ENCODE measurements around the gene TSSK2. TPM values are rescaled to one million over a fixed set of nuclear protein-coding genes. Genes with fewer than 3 reads are reported as not detected.
A peak's percentile ranks its signal among the peaks of the same experiment; 100 is the strongest.

The TSSK2 gene
- total RNA-seq, 1 experiment from 2014 or later, result not detected

GRCh38 chr22:19113429-19113828 is 17.7 kb upstream of the TSSK2 start:
- no peak overlapping the region for H3K4me3 ChIP-seq
- H3K4me1 ChIP-seq, result no peaks in the 10 kb centered on the region
- H3K9me3 ChIP-seq (replicated peaks), result no peaks in the 10 kb centered on the region
- no peaks in the 10 kb centered on the region; the same call in none of the 2 replicates for H3K36me3 ChIP-seq
- no peaks in the 10 kb centered on the region for H3K27me3 ChIP-seq
- DNase-seq, result no peak
- H3K27ac ChIP-seq, result no peak overlapping the region

GRCh38 chr22:19114984-19115552 is 16.0 kb upstream of the TSSK2 start:
- Histone ChIP-seq H3K4me3 (no peak overlapping the region), H3K27me3 (no peaks in the 10 kb centered on the region), H3K27ac (no peak overlapping the region), H3K36me3 (no peaks in the 10 kb centered on the region; the same call in none of the 2 replicates), H3K9me3 (replicated peaks) (no peaks in the 10 kb centered on the region), H3K4me1 (no peaks in the 10 kb centered on the region)
- no peak for DNase-seq

DNA sequence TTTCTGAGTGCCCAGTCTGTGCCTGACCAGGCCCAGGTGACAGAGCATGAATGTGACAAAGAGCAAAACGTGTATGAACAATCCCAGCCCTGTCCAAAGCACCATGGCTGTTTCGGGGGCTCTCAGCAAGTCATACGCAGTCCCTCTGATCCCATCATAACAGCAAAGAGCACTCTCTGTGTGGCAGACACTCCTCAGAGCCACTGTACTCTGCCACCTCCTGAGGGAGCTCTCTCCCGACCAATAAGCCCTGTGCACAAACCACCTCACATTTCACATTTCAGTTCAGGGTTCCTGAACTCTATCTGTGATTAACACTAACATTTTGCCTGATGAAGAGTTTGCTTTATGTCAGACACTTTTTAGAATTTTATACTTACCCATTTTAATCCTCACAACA is 15.5 kb upstream of the TSSK2 start:
- no peaks in the 10 kb centered on the region for H3K27me3 ChIP-seq
- H3K36me3 ChIP-seq, result no peaks in the 10 kb centered on the region; the same call in none of the 2 replicates
- no peaks in the 10 kb centered on the region; the same call in 1 of the 2 replicates for H3K4me1 ChIP-seq
- DNase-seq, result no peak
- no peaks in the 10 kb centered on the region for H3K9me3 ChIP-seq (replicated peaks)
- no peak overlapping the region for H3K4me3 ChIP-seq
- H3K27ac ChIP-seq, result no peak overlapping the region

DNA sequence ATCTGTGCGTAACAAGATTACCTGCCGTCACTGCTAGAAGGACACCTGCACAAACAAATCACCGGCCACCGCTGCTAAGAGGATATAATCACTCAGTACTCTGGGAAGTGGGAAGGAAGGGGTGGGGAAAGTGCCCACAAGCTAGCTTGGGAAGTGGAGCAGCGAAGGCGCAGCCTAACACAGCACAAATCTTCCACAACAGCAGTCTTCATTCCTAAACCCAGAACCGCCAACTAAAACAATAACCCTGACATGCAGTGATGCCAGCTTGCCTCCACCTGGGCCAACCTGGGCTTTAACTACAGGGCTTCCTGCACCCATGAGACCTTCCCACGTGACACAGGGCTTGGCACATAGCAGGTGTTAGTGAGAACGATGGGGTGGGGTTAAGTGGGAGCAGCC is 14.0 kb upstream of the TSSK2 start:
- H3K4me1 ChIP-seq, result peaks cover 3% of the 10 kb centered on the region; the same call in 1 of the 2 replicates
- H3K27ac ChIP-seq, result no peak overlapping the region
- H3K36me3 ChIP-seq, result no peaks in the 10 kb centered on the region; the same call in none of the 2 replicates
- no peaks in the 10 kb centered on the region for H3K9me3 ChIP-seq (replicated peaks)
- H3K4me3 ChIP-seq, result no peak overlapping the region
- no peak for DNase-seq
- no peaks in the 10 kb centered on the region for H3K27me3 ChIP-seq

GRCh38 chr22:19118329-19118880 is 12.7 kb upstream of the TSSK2 start:
- H3K4me3 ChIP-seq, result no peak overlapping the region
- no peaks in the 10 kb centered on the region for H3K27me3 ChIP-seq
- no peak overlapping the region for H3K27ac ChIP-seq
- H3K36me3 ChIP-seq, result no peaks in the 10 kb centered on the region; the same call in 1 of the 2 replicates
- H3K9me3 ChIP-seq (replicated peaks), result no peaks in the 10 kb centered on the region
- peaks cover 3% of the 10 kb centered on the region; the same call in 1 of the 2 replicates for H3K4me1 ChIP-seq
- DNase-seq, result no peak

DNA sequence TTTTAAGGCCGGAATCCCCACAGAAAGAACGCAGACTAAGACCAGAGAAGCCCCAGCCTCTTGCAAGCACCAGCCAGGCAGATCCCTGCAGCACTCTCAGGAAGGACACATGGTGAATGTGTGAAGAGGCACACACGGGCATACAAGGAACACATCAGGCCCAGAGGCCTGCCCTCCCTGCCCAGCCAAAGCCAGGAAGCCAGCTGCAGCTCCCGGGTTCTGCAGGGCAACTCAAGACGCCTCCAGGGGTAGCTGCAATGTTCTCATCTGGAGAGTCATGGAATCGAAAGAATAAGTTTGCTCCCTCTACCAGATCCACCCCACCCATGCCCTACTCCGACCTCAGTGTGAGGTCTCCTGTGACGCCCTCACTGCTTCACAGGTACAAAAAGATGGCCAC is 11.2 kb upstream of the TSSK2 start:
- Histone ChIP-seq H3K27ac (no peak overlapping the region), H3K36me3 (no peaks in the 10 kb centered on the region; the same call in 1 of the 2 replicates), H3K4me3 (no peak overlapping the region), H3K27me3 (no peaks in the 10 kb centered on the region), H3K4me1 (peaks cover 3% of the 10 kb centered on the region; the same call in 1 of the 2 replicates), H3K9me3 (replicated peaks) (no peaks in the 10 kb centered on the region)
- DNase-seq, result no peak

- H3K4me3 ChIP-seq, result peak overlapping the region; percentile 94
- no peaks in the 10 kb centered on the region for H3K36me3 ChIP-seq
- H3K9me3 ChIP-seq (replicated peaks), result no peaks in the 10 kb centered on the region
- H3K27me3 ChIP-seq, result no peaks in the 10 kb centered on the region
- H3K4me1 ChIP-seq, result peaks cover 3% of the 10 kb centered on the region; the same call in 1 of the 2 replicates
- H3K27ac ChIP-seq, result no peak overlapping the region; the same call in 1 of the 2 replicates
- DNase-seq, result no peak
These were observed 10.1 kb upstream of the TSSK2 start for GRCh38 chr22:19120829-19121630.

- peak overlapping the region; percentile 94 for H3K4me3 ChIP-seq
- H3K27me3 ChIP-seq, result no peaks in the 10 kb centered on the region
- H3K27ac ChIP-seq, result peak overlapping the region; percentile 55; the same call in 1 of the 2 replicates
- H3K9me3 ChIP-seq (replicated peaks), result no peaks in the 10 kb centered on the region
- H3K4me1 ChIP-seq, result peaks cover 3% of the 10 kb centered on the region; the same call in 1 of the 2 replicates
- DNase-seq, result peak; percentile 39 to 54
- H3K36me3 ChIP-seq, result no peaks in the 10 kb centered on the region
These were observed 9.4 kb upstream of the TSSK2 start for GRCh38 chr22:19121631-19122142.

DNA sequence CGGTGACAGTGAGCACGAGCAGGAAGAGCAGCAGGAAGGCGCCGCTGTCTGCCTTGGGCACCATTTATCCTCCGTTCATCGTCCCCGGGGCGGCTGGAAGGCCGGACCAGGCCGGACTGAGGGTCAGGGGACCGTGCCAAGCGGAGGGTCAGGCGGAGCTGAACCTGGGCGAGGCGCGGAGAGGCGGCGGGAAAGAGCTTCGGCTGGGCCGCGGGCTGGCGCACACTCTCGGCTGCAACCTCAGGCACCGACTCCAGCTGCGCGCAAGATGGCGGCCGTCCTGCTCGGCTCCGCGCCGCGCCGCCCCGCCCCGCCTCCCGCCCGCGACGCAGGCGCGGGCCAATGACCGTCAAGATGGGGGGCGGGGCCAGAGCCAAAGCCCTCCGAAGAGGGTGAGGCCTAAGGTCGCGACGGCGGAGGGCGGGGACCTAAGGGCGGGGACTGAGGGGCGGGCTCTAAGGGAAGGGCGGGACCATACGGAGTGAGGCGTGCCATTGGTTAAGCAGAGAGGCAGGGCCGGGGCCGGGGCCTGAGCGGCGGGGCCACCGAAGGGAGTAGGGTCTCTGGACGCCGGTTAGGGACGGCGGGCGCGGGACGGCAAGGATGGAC is 8.9 kb upstream of the TSSK2 start, which contains the start of gene DGCR2:
DGCR2 (minus strand) TSS at position 270 of the 609 bp plus-strand sequence; CDS start at position 64, 206 bp downstream.
- Histone ChIP-seq H3K9me3 (replicated peaks) (no peaks in the 10 kb centered on the region), H3K27ac (peak within 1 kb of the TSS; percentile 55; the same call in 1 of the 2 replicates), H3K36me3 (no peaks in the 10 kb centered on the region), H3K27me3 (no peaks in the 10 kb centered on the region), H3K4me1 (peaks cover 3% of the 10 kb centered on the region; the same call in 1 of the 2 replicates), H3K4me3 (peak within 1 kb of the TSS; percentile 94)
- DNase-seq, result peak; percentile 98

DNA sequence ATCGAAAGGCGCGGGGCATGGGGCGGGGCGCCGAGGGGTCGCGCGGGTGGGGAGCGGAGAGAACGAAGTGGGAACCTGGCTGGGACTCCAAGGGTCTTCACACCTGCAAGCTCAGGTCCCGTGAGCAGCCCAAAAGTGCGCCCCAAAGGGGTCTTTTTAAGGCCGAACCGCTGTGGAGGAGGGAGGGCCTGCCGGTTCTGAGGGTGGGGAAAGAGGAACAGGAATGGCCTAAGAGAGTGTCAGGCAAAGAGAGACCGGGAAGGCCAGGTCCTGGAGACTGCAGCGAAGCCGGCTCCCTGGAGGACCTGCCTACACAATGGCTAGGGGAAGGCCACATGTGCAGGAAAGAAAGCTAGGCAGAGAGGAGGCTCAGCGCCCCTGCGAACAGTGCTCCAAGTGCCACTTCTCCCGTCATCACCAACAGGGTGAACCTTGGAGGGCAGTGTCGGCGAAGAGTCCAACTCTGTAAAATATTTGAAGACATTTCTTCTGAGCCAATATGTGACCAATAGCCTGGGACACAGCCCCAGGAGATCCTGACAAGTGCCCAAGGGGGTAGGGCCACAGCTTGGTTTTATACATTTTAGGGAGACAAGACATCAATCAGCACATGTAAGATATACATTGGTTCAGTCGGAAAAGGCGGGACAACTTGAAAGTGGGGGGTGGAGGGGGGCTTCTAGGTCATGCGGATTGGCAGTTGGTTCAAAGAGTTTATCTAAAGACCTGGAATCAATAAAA is 8.2 kb upstream of the TSSK2 start:
- DNase-seq, result peak; percentile 43 to 56
- Histone ChIP-seq H3K27me3 (no peaks in the 10 kb centered on the region), H3K4me3 (peak overlapping the region; percentile 94), H3K27ac (no peak overlapping the region), H3K9me3 (replicated peaks) (no peaks in the 10 kb centered on the region), H3K4me1 (peaks cover 3% of the 10 kb centered on the region; the same call in 1 of the 2 replicates), H3K36me3 (no peaks in the 10 kb centered on the region)

DNA sequence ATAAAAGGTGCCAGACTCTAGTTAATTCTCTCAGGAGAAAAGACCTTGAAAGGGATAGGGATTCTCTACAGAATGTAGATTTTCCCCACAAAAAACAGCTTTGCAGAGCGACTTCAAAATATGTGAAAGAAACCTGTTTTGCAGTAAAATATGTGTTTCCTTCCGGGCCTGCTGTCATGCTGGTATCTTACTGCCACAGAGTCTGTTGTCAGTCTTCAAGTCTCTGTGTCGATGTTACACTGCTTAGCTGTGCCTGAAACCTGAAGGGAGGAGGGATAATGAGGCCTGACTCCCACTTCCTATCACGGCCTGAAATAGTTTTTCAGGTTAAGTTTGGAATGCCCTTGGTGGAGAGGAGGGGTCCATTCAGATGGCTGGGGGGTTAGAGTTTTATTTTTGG is 7.2 kb upstream of the TSSK2 start:
- Histone ChIP-seq H3K4me1 (peaks cover 3% of the 10 kb centered on the region; the same call in 1 of the 2 replicates), H3K4me3 (no peak overlapping the region), H3K27ac (no peak overlapping the region), H3K9me3 (replicated peaks) (no peaks in the 10 kb centered on the region), H3K36me3 (no peaks in the 10 kb centered on the region), H3K27me3 (no peaks in the 10 kb centered on the region)
- DNase-seq, result no peak

DNA sequence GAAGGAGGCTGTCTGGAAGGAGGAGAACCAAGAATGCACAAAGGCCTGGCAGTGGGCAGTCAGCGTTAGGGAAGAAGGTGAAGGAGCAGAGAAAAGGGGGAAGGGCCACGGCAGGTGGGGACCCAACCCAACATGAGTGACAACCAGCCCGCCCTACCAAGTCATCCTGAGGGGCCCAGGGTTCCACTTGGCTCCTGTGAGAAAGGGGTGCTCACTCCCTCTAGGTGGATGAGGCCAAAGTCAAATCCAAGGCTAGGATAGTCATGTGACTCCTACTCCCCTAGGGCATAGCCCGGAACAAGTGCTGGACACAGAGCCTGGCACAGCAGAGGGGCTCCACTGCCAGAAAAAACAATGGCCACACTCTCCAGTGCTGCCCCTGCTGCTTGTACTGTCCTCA is 6.7 kb upstream of the TSSK2 start:
- Histone ChIP-seq H3K9me3 (replicated peaks) (no peaks in the 10 kb centered on the region), H3K27ac (no peak overlapping the region), H3K36me3 (no peaks in the 10 kb centered on the region), H3K4me3 (no peak overlapping the region), H3K4me1 (peaks cover 3% of the 10 kb centered on the region; the same call in 1 of the 2 replicates), H3K27me3 (no peaks in the 10 kb centered on the region)
- no peak for DNase-seq

DNA sequence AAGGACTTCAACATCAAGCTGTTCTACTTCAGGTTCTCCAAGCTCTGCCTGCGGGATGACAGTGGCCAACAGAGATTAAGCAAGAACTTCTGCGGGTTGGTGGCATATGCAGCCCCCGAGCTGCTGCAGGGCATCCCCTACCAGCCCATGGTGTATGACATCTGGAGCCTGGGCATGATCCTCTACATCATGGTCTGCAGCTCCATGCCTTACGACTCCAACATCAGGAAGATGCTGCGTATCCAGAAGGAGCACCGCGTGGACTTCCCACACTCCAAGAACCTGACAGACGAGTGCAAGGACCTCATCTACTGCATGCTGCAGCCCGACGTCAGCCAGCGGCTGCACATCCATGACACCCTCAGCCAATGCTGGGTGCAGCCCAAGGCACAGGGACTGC is 6.1 kb upstream of the TSSK2 start:
- no peak overlapping the region for H3K27ac ChIP-seq
- no peaks in the 10 kb centered on the region for H3K27me3 ChIP-seq
- no peak for DNase-seq
- no peak overlapping the region for H3K4me3 ChIP-seq
- no peaks in the 10 kb centered on the region for H3K36me3 ChIP-seq
- no peaks in the 10 kb centered on the region for H3K9me3 ChIP-seq (replicated peaks)
- H3K4me1 ChIP-seq, result peaks cover 3% of the 10 kb centered on the region; the same call in 1 of the 2 replicates

Data from SJCRH30 (cell line).